HG03159 (cell line): ENCODE measurements around the gene DYNC1LI2.
"Not testable (repeated sequence)": the region's sequence is repeated elsewhere in the genome, so short reads cannot be mapped to it uniquely, and the experiment has no call there.

Experiments
- ATAC-seq: cut with Tn5 transposase; IDR thresholded peaks from one replicate; pipeline ENCODE4 v1.9.1; 2021; ENCODE audit warnings: mild to moderate bottlenecking, moderate library complexity; ENCODE audit not compliant: unreplicated experiment

DYNC1LI2 gene

DNA sequence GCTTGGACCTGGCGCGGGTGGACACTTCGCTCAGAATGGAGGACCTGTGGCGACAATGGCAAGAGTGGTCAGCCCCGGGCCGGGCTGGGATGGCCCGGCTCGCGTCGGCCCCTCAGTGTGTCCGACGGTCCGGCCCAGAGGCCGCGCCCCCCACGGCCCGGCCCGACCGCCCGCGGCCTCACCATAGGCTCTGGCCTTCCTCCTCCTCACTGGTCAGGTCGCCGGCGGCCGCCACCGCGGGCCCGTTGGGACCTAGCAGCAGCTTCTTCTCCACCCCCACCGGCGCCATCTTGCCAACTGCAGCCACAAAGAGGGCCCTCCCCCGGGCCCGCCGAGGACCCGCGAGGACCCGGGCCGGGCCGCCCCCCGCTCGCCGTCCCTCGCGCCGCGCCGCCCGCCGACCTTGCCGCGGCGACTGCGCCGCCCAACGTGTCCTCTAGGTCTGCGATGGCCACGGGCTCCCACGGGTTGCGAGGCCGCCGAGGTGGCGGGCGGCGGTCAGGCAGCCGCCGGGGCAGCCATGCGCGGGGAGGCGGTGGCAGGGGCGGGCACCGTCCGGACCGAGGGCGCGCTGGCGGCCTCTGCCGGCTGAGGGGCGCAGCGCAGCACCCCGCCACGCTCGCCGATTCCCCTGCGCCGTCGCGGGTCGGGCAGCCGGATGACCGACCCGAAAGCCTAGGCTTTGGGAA, at the start of gene DYNC1LI2:
TSS of gene DYNC1LI2 (minus strand) at position 307 of the 689 bp plus-strand sequence. CDS start at position 289, 18 bp downstream.
- ATAC-seq, result peak; percentile 82

DNA sequence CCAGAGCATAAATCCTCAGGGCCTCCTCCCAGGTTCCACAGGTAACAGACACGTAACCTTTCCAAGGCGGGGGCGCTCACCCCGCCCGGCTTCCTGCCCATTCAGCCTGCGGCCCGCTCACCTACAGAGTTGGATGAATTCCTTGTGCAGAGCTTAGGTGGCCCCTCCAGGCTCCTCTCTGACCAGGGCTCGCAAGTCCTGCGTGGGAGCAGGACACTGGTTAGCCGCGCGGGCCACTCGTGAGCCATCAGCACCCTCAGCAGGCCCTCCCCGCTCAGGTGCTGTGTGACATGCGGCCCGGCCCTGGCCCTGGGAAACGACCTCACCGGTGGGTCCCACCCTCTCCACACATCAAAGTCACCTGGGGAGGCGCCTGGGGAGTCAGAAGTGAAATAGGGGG, 49.4 kb upstream of the DYNC1LI2 start:
- ATAC-seq, result no peak

DNA sequence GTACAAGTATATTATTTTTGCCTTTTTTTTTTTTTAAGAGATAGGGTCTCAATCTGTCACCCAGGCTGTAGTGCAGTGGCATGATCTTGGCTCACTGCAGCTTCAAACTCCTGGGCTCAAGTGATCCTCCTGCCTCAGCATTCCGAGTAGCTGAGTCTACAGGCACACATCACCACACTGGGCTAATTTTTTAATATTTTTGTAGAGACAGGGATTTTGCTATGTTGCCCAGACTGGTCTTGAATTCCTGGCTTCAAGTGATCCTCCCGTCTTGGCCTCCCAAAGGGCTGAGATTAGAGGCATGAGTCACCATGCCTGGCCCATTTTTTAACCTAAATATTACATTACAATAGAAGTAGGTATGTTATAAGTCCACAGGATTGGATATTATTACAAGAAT, 46.8 kb upstream of the DYNC1LI2 start:
- ATAC-seq, result no peak

DNA sequence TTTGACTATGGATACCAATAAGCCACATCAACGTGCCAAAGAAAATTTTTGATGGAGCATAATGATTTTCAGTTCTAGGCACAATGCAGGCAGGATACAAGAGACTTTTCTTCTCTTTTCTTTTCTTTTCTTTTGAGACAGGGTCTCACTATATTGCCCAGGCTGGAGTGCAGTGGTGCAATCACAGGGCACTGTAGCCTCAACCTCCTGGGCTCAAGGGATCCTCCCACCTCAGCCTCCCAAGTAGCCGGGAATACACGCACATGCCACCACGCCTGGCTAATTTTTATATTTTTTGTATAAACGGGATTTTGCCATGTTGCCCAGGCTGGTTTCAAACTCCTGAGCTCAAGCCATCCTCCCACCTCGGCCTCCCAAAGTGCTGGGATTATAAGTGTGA, 42.6 kb upstream of the DYNC1LI2 start:
- ATAC-seq, result not testable (repeated sequence)

DNA sequence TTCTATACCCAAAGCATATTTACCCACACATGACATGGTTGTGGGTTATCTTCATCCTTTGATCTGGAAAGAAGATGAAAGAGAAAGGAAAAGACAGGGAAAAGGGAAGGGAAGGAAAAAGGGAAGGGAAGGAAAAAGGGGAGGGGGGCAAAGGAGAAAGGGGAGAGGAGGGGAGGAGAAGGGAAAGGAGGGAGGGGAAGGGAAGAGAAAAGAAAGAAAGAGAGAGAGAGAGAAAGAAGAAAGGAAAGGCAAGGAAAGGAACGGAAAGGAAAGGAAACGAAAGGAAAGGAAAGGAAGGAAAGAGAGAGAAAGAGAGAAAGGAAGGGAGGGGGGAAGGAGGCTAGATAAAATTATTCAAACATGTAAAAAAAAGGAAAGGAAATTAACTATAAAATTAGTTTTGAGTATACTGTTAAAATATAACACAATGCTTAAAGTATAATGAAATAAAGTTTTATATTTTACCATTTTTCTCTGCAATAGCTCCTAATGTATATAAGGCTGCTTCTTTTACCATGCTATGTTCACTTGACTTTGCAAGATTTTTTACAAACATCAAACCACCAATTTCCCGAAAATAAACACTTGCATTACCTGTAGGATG, 38.8 kb upstream of the DYNC1LI2 start:
- no peak for ATAC-seq

DNA sequence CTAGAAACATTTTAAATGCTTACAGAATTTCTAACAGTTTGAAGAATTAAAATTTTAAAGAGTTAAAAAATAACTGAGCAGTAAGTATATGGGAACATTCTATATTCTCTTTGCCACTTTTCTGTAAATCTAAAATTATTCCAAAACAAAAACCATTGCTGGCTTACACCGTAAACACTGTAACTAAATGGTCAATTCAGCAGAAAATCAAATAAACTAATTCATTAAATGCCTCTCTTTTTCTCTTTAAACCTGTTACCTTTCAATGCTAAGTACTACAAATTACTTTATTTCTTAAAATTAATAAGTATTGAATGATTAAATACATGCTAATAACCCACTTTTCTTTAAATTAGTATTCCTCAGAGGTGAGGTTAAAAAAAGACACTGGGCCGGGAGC, 36.0 kb upstream of the DYNC1LI2 start:
- ATAC-seq, result no peak

DNA sequence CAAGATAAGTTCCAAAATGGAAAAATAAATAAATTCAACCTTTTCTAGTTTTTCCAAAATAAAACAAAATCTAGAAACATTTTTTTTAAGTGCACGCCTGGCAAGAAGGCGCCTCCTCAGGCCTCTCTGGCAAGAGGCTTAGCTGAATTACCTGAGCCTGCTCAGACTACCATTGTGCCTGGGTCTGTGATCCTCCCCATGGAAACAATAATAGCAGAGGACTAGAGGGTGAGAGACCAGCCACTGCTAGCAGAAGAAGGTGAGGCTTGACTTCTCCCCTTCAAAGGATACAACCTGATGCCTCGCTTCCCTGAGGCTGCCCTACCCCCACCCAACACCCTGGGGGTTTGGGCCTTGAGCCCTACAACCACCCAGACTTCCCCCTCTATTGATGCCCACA, 35.1 kb upstream of the DYNC1LI2 start:
- ATAC-seq, result no peak

DNA sequence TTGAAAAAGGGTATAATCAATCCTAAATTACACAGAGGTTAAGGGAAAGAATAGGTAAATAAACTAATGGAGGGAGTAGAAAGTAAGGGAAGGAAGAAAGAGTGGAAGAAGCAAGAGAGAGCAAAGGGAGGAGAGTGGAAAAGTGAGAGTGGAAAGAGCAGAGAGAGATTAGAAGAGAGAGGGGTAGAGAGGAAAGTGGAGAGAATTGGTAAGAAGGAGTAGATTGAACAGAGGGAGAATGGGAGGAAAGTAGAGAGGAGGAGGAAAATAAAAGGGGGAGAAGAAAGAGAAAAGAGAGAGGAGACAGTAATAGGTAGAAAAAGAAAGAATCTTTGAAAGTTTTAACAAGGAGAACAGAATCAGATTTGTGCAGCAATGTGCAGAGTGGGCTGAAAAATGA, 25.0 kb upstream of the DYNC1LI2 start:
- no peak for ATAC-seq

DNA sequence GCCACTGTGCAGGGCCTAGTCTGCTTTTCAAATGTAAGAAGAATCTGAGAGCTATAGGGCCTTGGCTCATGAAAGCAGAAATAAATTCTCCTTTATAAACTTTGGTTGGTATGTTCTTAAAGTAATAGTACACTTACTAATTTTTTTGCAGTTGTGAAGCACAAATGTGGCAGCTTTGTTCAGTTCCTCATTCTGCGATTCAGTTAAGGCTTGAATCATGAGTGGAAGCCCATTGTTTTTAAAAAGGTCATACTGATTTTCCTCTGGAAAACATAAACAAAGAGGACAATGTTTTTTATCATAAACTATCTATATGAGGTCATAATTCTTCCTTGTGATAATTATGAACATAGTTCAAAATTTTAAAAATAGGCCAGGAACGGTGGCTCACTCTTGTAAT, 23.6 kb upstream of the DYNC1LI2 start:
- no peak for ATAC-seq

DNA sequence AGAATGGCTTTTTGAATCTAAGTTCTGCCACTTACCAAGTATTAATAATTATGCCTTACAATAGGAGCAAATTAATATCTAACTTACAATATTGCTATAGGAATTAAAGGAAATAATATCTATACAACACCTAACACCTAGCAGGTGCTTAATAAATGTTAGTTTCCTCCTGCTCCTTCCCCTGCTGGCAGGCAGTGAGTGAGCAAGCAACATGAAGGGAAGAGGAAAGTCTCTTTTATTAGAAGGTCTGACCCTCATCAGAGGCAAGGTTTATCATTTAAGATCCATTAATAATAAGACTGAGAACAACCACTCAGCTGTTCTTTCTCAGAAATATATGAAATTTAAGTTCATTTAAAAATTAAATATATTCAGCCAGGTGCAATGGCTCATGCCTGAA, 6.7 kb upstream of the DYNC1LI2 start:
- no peak for ATAC-seq

DNA sequence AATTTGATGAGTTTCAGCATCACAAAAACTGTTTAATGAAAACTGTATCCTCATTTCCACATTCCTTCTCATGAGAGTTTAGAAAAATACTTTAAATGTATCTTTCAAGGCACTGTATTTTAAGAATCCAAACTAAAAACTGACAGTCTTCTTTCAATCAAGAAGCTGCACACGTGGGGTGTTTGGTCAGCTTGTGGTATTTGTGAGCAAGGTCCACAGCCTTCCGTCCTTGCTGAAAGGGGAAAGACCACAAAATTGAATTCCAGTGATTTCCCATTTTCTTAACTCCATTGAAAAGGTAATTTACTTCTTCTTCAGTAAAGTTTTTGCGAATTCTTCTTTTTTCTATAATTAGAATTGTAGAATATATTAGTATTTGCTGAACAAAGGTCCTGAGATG, 3.4 kb upstream of the DYNC1LI2 start:
- no peak for ATAC-seq

DNA sequence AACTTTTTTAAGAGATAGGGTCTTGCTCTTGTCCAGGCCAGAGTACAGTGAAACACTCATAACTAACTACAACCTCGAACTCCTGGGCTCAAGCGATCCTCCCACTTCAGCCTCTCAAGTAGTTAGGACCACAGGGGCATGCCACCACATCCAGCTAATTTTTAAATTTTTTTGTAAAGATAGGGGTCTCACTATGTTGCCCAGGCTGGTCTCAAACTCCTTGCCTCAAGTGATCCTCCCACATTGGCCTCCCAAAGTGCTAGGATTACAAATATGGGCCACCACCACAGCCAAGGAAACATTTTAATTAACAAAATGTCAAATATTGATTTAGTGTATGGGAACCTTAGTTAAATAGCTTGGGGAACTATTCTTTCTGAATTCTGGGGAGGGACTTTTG, 2.8 kb upstream of the DYNC1LI2 start:
- ATAC-seq, result no peak

DNA sequence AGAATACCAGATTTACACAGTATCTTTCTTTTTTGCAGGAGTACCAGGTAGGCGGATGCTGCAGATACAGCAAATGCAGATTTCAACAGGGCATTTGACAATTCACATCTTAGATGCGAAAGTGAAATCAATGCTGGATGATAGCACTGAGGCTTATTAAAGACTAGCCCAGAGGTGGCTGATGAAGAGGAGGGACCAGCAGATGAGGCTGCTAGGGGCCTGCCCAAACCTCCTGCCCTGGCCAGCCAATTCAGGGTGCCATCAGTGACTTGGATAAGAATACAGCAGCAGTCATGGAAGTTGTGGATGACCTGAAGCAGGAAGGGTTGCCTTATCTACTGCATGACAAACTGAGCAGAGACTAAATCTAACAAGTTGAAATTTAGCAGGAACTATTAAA, 1.5 kb upstream of the DYNC1LI2 start:
- no peak for ATAC-seq

DNA sequence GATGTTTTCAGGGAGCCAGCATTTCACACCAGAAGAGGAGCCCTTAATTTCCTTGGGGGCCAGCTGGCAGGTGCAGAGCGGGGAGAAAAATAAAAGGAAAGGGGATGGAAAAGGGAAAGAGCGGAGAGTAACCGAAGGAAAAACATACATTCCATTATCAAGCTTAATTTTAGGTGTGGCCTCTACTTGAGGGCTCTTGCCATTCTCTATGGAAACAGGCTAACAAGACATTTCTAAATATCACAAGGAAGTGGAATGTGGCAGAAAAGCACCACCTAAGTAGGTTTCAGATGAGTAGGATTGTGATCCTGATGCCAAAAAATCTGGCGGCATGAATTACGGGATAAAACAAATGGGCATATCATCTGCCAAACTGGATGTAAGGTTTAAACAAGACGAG, 970 bp upstream of the DYNC1LI2 start:
- no peak for ATAC-seq

DNA sequence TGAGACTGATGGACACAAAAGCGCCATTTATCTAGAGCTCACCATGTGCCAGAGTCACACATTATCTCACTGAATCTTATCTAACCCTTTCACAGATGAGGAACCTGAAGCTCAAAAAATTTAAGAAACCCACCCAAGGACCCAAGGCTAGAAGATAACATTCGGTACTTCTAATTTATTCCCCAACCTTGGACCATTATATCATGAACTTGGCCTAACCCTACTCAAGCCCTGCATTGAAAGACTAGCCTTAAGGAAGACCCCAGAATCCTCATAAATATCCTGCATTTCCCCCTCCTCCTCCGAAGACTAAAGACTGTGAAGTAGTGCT, 548 bp upstream of the DYNC1LI2 start:
- no peak for ATAC-seq

DNA sequence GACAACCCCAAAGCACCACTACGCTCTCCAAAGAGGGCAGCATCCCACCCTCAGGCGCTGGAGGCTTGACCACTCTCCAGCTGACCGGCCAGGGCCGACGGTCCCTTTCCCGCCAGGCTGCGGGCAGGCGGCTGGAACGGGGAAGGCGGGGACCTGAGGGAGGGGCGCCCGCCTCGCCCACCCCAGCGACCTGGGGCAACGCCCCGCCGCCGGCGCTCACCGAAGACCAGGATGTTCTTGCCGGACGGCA, 431 bp downstream of the DYNC1LI2 start:
- no peak for ATAC-seq

DNA sequence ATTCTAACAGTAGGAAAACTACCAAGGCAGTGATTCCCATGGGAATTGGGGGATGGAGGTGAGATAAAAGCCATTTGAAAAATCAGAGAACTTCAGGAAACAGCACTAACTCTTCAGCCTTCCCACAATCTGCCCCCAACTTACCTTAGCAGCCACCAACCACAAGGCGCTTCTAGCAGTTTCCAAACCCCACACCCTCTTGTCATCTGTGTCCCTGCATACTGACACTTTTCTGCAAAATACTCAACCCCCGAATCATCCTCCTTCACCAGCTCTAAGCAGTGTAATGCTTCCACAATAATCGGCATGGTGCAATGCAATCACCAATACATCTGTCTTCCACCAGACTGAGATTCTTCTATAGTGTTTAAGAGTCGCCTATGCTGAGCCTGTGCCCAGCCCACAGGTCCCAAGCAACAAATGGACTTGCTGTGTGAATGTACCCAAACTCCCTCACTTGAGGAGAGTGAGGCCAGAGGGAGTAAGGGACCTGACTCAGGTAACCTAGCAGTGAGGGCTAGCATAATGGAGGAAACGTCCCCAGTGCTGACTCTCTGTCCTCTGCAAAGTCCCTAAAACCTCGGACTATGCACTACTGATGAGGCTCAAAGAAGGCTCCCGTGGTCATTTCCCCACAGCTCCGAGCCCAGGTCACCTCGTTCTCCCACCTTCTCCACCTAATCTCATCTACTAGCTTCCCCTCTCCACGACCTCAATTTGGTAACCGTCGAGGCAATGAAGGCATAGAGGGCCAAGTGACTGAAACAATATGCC, 943 bp downstream of the DYNC1LI2 start:
- ATAC-seq, result no peak

DNA sequence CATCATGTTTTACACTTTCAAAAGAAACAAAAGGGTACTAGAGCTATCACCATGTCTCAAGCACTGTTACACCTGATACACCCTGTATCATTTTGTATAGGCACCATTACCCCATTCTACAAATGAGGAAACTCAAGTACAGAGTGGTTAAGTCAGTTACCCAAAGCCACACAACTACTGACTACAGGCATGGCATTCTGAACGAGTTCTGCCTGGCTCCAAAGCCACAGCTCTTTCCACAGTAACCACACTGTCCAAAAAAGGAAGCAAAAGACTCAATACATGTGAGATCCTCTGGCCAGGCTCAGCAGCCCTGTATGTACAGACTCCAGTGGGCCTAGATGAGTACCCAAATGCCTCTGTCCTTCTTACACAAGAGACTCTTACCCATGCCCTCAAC, 4.7 kb downstream of the DYNC1LI2 start:
- ATAC-seq, result no peak

DNA sequence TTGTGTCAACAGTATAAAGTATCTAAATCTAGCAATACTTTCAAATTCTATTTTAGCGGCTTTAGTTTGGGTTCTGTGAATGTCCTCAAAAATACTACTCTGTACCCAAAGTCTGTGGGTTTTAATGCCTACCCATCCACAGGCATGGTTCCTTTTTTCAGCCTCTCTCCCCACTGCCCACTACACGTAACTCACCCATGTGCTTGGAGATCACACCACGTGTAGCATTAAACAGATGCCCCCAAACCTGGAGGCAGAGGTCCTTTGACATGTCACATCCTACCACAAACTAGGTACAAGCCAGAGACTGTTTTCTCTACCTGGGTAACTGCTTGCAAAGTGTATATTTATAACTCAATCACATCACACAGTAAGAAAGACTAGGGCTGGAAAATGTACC, 5.4 kb downstream of the DYNC1LI2 start:
- ATAC-seq, result no peak

DNA sequence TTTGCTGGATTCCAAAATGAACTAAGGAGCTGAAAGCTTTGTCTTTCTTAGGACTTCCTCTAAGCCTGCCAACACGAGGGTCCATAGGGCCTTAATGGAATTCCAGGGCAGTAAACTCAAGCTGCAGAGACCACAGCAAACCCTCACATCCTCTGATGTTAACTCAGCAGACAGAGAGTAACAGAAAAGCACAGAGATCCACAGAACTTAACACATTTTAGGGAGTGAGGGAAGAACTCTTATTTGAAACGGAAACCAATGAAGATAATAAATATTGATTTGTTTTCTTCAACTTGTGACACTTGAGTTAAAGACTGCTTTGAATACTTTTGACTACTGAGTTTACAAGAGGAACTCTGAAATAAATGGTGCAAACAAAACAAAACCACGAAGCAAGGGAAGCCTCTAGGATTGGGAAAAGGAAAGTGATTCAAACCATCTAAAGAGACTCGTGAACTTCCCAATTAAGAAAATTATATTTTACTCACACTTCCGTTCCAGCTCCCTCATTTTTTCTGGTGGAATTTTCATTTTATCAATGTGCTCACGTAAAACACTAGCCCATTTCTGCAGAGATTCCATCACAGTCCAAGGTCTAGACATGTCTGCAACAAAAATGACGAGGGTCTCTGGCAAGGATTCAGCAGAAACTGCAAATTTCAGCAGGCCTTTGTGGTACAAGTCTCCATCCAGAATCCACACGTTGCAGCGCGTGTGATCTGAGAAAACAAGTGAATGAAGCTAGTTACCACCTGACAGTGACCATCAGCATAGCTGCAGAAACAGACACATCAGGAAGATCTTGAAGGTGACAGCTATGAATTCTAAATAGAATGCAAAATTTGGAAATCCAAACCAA, 9.2 kb downstream of the DYNC1LI2 start:
- ATAC-seq, result no peak

DNA sequence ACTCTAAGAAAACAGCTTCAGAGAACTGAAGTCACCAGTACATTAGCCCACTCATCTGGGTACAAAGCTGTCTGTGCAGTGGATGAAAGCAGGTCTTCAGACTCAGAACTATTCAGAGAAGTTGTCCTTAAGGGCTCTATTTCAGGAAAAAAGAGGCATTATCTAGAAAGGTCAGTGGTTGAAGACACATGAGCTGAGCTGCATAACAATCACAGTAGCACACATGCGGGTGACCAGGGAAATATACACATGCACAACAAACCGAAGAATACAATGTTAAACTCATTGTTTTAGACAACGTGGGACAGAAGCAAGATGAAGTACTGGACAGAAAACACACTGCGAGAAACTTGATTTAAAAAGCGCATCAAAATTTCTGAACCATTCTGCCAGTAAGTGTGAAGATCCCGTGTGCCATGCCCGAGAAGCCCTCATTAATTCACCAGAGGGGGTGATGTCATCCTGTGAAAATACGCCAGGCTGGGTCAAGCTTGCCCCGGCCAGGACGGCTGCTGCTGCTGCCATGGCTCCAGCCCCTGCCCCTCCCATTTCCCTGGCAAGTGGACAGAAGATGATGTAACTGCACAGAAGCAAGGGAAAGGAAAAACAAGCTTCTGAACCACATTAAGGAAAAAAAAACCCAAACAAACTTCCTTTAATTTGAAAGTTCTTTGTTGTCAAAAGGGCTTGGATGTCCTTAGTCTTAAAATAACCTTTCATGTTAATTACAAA, 10.1 kb downstream of the DYNC1LI2 start:
- ATAC-seq, result no peak
